GM23248 (cell line): ENCODE measurements around the gene IRX2. TPM values are rescaled to one million over a fixed set of nuclear protein-coding genes. Genes with fewer than 3 reads are reported as not detected.

ENCODE experiments used
- DNase-seq: peaks from one replicate; pipeline ENCODE4 v3.0.0-alpha.2; 2015
- H2AFZ ChIP-seq: fragments of 200-600 bp; sonication (generic); 2 replicates; pipeline ENCODE4 v1.6.1; 2016; ENCODE audit warnings: antibody characterized with exemption
- H3F3A ChIP-seq: fragments of 200-600 bp; sonication (generic); 2 replicates; pipeline ENCODE4 v1.6.1; 2016; ENCODE audit warnings: mild to moderate bottlenecking, antibody characterized with exemption, mixed run types; ENCODE audit not compliant: insufficient read depth
- H3K27ac ChIP-seq: fragments of 200-600 bp; sonication (generic); 2 replicates; pipeline ENCODE4 v1.5.1; 2016; ENCODE audit warnings: mild to moderate bottlenecking
- H3K27me3 ChIP-seq: fragments of 200-600 bp; sonication (generic); replicated peaks from 2 replicates; pipeline ENCODE4 v1.6.1; 2016; ENCODE audit warnings: mild to moderate bottlenecking; ENCODE audit not compliant: insufficient read depth
- H3K36me3 ChIP-seq: fragments of 200-600 bp; sonication (generic); 2 replicates; pipeline ENCODE4 v1.6.1; 2016; ENCODE audit warnings: low read depth, mild to moderate bottlenecking
- H3K4me1 ChIP-seq: fragments of 200-600 bp; sonication (generic); 2 replicates; pipeline ENCODE4 v1.6.1; 2016; ENCODE audit warnings: mild to moderate bottlenecking; ENCODE audit not compliant: insufficient read depth
- H3K4me2 ChIP-seq: fragments of 200-600 bp; sonication (generic); one replicate; pipeline ENCODE4 v1.6.1; 2016; ENCODE audit warnings: mild to moderate bottlenecking; ENCODE audit not compliant: unreplicated experiment
- H3K4me3 ChIP-seq: fragments of 200-600 bp; sonication (generic); 2 replicates; pipeline ENCODE4 v1.5.1; 2016; ENCODE audit warnings: mild to moderate bottlenecking
- H3K79me2 ChIP-seq: fragments of 200-600 bp; sonication (generic); 2 replicates; pipeline ENCODE4 v1.6.1; 2016; ENCODE audit warnings: mild to moderate bottlenecking; ENCODE audit not compliant: insufficient read depth
- H3K9ac ChIP-seq: fragments of 200-600 bp; sonication (generic); 2 replicates; pipeline ENCODE4 v1.6.1; 2016; ENCODE audit warnings: mild to moderate bottlenecking
- H3K9me2 ChIP-seq: fragments of 200-600 bp; sonication (generic); 2 replicates; pipeline ENCODE4 v1.6.1; 2016; ENCODE audit warnings: mixed run types, mild to moderate bottlenecking, moderate library complexity; ENCODE audit not compliant: insufficient read depth
- H3K9me3 ChIP-seq: fragments of 200-600 bp; sonication (generic); one replicate; pipeline ENCODE4 v1.6.1; 2017; ENCODE audit warnings: low read depth
- H4K20me1 ChIP-seq: fragments of 200-600 bp; sonication (generic); 2 replicates; pipeline ENCODE4 v1.6.0; 2016; ENCODE audit not compliant: insufficient read depth
- EZH2 ChIP-seq: fragments of 200-600 bp; sonication (generic); IDR thresholded peaks from 2 replicates; pipeline ENCODE4 v1.6.1; 2018; ENCODE audit warnings: antibody characterized with exemption, mild to moderate bottlenecking; ENCODE audit not compliant: insufficient read depth, poor library complexity, severe bottlenecking
- EZH2phosphoT487 ChIP-seq: fragments of 200-600 bp; sonication (generic); IDR thresholded peaks from 2 replicates; pipeline ENCODE4 v1.6.1; 2018; ENCODE audit warnings: antibody characterized with exemption, moderate library complexity, mild to moderate bottlenecking, low read depth; ENCODE audit not compliant: insufficient read depth
- WGBS, 2 experiments: methylation state at CpG; one replicate each; pipeline ENCODE4 v1.1.6; 2015 to 2017; ENCODE audit warnings: low lambda C conversion rate in 2 of 2, low coverage in 1 of 2; ENCODE audit errors: missing lambda C conversion rate in 2 of 2; 5-methylcytosine and 5-hydroxymethylcytosine counted together
- in situ Hi-C: fragments of 300-500 bp; cut with MboI; formaldehyde crosslinking; loops from 2 replicates; pipeline ENCODE4 v1.15.0; 2020
- polyA plus RNA-seq: library from polyadenylated mRNA; unstranded; fragments of >200 nt; fragmentation: Nextera tagmentation; extraction: Ambion mirVana; gene quantifications from 2 replicates; pipeline ENCODE4 v1.2.1, GENCODE V29; 2016
- total RNA-seq: library from RNA; depleted of rRNA; stranded (reverse); fragments of >200 nt; shearing (Covaris generic); gene quantifications from 2 replicates; pipeline ENCODE4 v1.2.3, GENCODE V29; 2014

The IRX2 gene
- total and polyA plus RNA-seq, 2 experiments from 2014 or later = 6.1 to 30.6 TPM

- WGBS, 2 experiments = 69 to 70% methylated on average over 6 of the region's 6 CpGs
- Histone ChIP-seq H4K20me1 (no peaks in the 10 kb centered on the region), H3K9me3 (no peaks in the 10 kb centered on the region), H3K4me1 (no peaks in the 10 kb centered on the region), H2AFZ (no peak overlapping the region), H3K36me3 (no peaks in the 10 kb centered on the region), H3K9ac (no peak overlapping the region), H3K79me2 (no peaks in the 10 kb centered on the region), H3K4me3 (no peak overlapping the region), H3K4me2 (no peak overlapping the region), H3F3A (no peaks in the 10 kb centered on the region), H3K9me2 (no peaks in the 10 kb centered on the region), H3K27ac (no peak overlapping the region), H3K27me3 (no peaks in the 10 kb centered on the region; the same call in 1 of the 2 replicates)
- TF ChIP-seq EZH2phosphoT487 = no peak
- TF ChIP-seq EZH2 = no peak
- DNase-seq = no peak
- in situ Hi-C loops = no loop called here
Measured at GRCh38 chr5:2719332-2719731, 32.1 kb downstream of the IRX2 start.

GRCh38 chr5:2718115-2718514 lies 33.4 kb downstream of the IRX2 start:
- no peak overlapping the region for H3K4me3 ChIP-seq
- H3K9me3 ChIP-seq = no peaks in the 10 kb centered on the region
- 69 to 72% methylated on average over 6 of the region's 6 CpGs for WGBS, 2 experiments
- no peak overlapping the region for H3K4me2 ChIP-seq
- DNase-seq = no peak
- no peak overlapping the region for H2AFZ ChIP-seq
- H4K20me1 ChIP-seq = no peaks in the 10 kb centered on the region
- no peaks in the 10 kb centered on the region for H3K79me2 ChIP-seq
- H3F3A ChIP-seq = no peaks in the 10 kb centered on the region
- TF ChIP-seq EZH2 = no peak
- TF ChIP-seq EZH2phosphoT487 = no peak
- no peaks in the 10 kb centered on the region; the same call in 1 of the 2 replicates for H3K27me3 ChIP-seq
- H3K9ac ChIP-seq = no peak overlapping the region
- H3K9me2 ChIP-seq = no peaks in the 10 kb centered on the region
- in situ Hi-C loops = no loop called here
- H3K4me1 ChIP-seq = no peaks in the 10 kb centered on the region
- H3K36me3 ChIP-seq = no peaks in the 10 kb centered on the region
- no peak overlapping the region for H3K27ac ChIP-seq

GRCh38 chr5:2715856-2716255 lies 35.6 kb downstream of the IRX2 start:
- Histone ChIP-seq H3K79me2 (no peaks in the 10 kb centered on the region), H2AFZ (no peak overlapping the region), H3K9me3 (no peaks in the 10 kb centered on the region), H3F3A (no peaks in the 10 kb centered on the region), H3K27me3 (no peaks in the 10 kb centered on the region; the same call in 1 of the 2 replicates), H3K9ac (no peak overlapping the region), H3K27ac (no peak overlapping the region), H3K4me3 (no peak overlapping the region), H3K36me3 (no peaks in the 10 kb centered on the region), H3K4me2 (no peak overlapping the region), H3K4me1 (no peaks in the 10 kb centered on the region), H3K9me2 (no peaks in the 10 kb centered on the region), H4K20me1 (no peaks in the 10 kb centered on the region)
- TF ChIP-seq EZH2 = no peak
- TF ChIP-seq EZH2phosphoT487 = no peak
- in situ Hi-C loops = no loop called here
- DNase-seq = no peak
- 36 to 53% methylated on average over 6 of the region's 6 CpGs for WGBS, 2 experiments

GRCh38 chr5:2714805-2715204 lies 36.7 kb downstream of the IRX2 start:
- Histone ChIP-seq H3K27me3 (no peaks in the 10 kb centered on the region; the same call in 1 of the 2 replicates), H3K4me2 (no peak overlapping the region), H3K4me3 (no peak overlapping the region), H3K9ac (no peak overlapping the region), H3F3A (no peaks in the 10 kb centered on the region), H4K20me1 (no peaks in the 10 kb centered on the region), H2AFZ (no peak overlapping the region), H3K79me2 (no peaks in the 10 kb centered on the region), H3K9me2 (no peaks in the 10 kb centered on the region), H3K27ac (no peak overlapping the region), H3K9me3 (no peaks in the 10 kb centered on the region), H3K36me3 (no peaks in the 10 kb centered on the region), H3K4me1 (no peaks in the 10 kb centered on the region)
- TF ChIP-seq EZH2 (no peak), EZH2phosphoT487 (no peak)
- in situ Hi-C loops = no loop called here
- DNase-seq = no peak
- WGBS, 2 experiments = 61 to 73% methylated on average over 6 of the region's 6 CpGs

- DNase-seq = no peak
- Histone ChIP-seq H3K4me1 (no peaks in the 10 kb centered on the region), H3K79me2 (no peaks in the 10 kb centered on the region), H4K20me1 (no peaks in the 10 kb centered on the region), H3F3A (no peaks in the 10 kb centered on the region), H3K27ac (no peak overlapping the region), H3K27me3 (no peaks in the 10 kb centered on the region; the same call in 1 of the 2 replicates), H2AFZ (no peak overlapping the region), H3K9me3 (no peaks in the 10 kb centered on the region), H3K9me2 (no peaks in the 10 kb centered on the region), H3K36me3 (no peaks in the 10 kb centered on the region), H3K4me3 (no peak overlapping the region), H3K4me2 (no peak overlapping the region), H3K9ac (no peak overlapping the region)
- in situ Hi-C loops = no loop called here
- WGBS, 2 experiments = 51 to 68% methylated on average over 6 of the region's 6 CpGs
- TF ChIP-seq EZH2 = no peak
- no peak for TF ChIP-seq EZH2phosphoT487
Measured at GRCh38 chr5:2714026-2714425, 37.5 kb downstream of the IRX2 start.
